B cell (primary cell): ENCODE results near the gene GALM. TPM values are rescaled to one million over a fixed set of nuclear protein-coding genes. Genes with fewer than 3 reads are reported as not detected.

Source experiments
- ATAC-seq: fragments of 200-7000 bp; cut with Tn5 transposase; one replicate; pipeline ENCODE4 v1.10.0; 2021; ENCODE audit warnings: low read depth, mild to moderate bottlenecking, moderate number of reproducible peaks, moderate library complexity
- CTCF ChIA-PET: fragments of 350-600 bp; sonication (Branson Sonifier 250); formaldehyde crosslinking; loops from one replicate; lab custom pipeline; 2021; ENCODE audit warnings: antibody characterized with exemption, inconsistent platforms; lab: Charles Lee
- POLR2A ChIA-PET: fragments of 350-600 bp; sonication (Branson Sonifier 250); formaldehyde crosslinking; loops from one replicate; lab custom pipeline; 2021; ENCODE audit warnings: antibody characterized with exemption; lab: Charles Lee
- DNase-seq: peaks from one replicate; pipeline ENCODE4 v3.0.0; 2013
- H2AFZ ChIP-seq: 2 replicates; pipeline ENCODE4 v1.6.1; 2012; ENCODE audit warnings: mild to moderate bottlenecking, low read depth, low read length; ENCODE audit not compliant: insufficient read depth, poor library complexity, severe bottlenecking
- H3K27ac ChIP-seq, 2 donors: 1 replicate in 1 of 2; 2 replicates in 1 of 2; pipeline ENCODE4 v1.5.1; 2012 to 2013; ENCODE audit warnings: low read length in 2 of 2, mild to moderate bottlenecking in 2 of 2, moderate library complexity in 1 of 2
- H3K27me3 ChIP-seq, 4 experiments: fragments of 200-600 bp in 1 of 4; sonication (generic) in 1 of 4; replicated peaks in 1 of 4; 1 replicate in 2 of 4; 2 replicates in 2 of 4; pipeline versions ENCODE4 v1.6.1 to v1.7.0; 2013 to 2016; ENCODE audit warnings: low read length in 3 of 4, mild to moderate bottlenecking in 2 of 4, mixed read lengths in 1 of 4, moderate library complexity in 1 of 4; ENCODE audit not compliant: insufficient read depth in 4 of 4, control insufficient read depth in 3 of 4; ENCODE audit errors: control extremely low read depth in 1 of 4
- H3K36me3 ChIP-seq, 2 experiments: replicated peaks in 1 of 2; 1 replicate in 1 of 2; 2 replicates in 1 of 2; pipeline versions ENCODE4 v1.6.1 to v1.7.1; 2013; ENCODE audit warnings: low read length in 1 of 2; ENCODE audit not compliant: insufficient read depth in 2 of 2, control insufficient read depth in 1 of 2; ENCODE audit errors: control extremely low read depth in 1 of 2, extremely low read depth in 1 of 2
- H3K4me1 ChIP-seq, 2 donors: fragments of 200-600 bp in 1 of 2; sonication (generic) in 1 of 2; 1 replicate in 1 of 2; 2 replicates in 1 of 2; pipeline versions ENCODE4 v1.5.1 to v1.6.1; 2013 to 2017; ENCODE audit warnings: low read length in 2 of 2; ENCODE audit not compliant: control insufficient read depth in 2 of 2, insufficient read depth in 2 of 2
- H3K4me2 ChIP-seq: replicated peaks from 2 replicates; pipeline ENCODE3; 2012; ENCODE audit warnings: mild to moderate bottlenecking, low read depth, low read length; ENCODE audit not compliant: poor library complexity, severe bottlenecking
- H3K4me3 ChIP-seq, 5 experiments: fragments of 200-600 bp in 1 of 5; sonication (generic) in 1 of 5; 1 replicate in 3 of 5; 2 replicates in 2 of 5; pipeline versions ENCODE4 v1.5.1 to v1.7.0; 2011 to 2016; ENCODE audit warnings: low read length in 4 of 5, mild to moderate bottlenecking in 4 of 5, low read depth in 2 of 5, control low read depth in 1 of 5, moderate library complexity in 1 of 5; ENCODE audit not compliant: insufficient read depth in 1 of 5; ENCODE audit errors: control extremely low read depth in 1 of 5, extremely low read depth in 1 of 5
- H3K79me2 ChIP-seq: fragments of 200-600 bp; sonication (generic); one replicate; pipeline ENCODE4 v1.6.0; 2016; ENCODE audit warnings: low read length; ENCODE audit not compliant: control insufficient read depth, insufficient read depth
- H3K9ac ChIP-seq: fragments of 200-600 bp; sonication (generic); 2 replicates; pipeline ENCODE4 v1.6.1; 2017; ENCODE audit warnings: mild to moderate bottlenecking, low read length, moderate library complexity
- H3K9me3 ChIP-seq, 3 donors: one replicate each; pipeline versions ENCODE4 v1.6.1 to v1.7.1; 2013; ENCODE audit warnings: low read length in 2 of 3; ENCODE audit not compliant: control insufficient read depth in 2 of 3, insufficient read depth in 1 of 3; ENCODE audit errors: control extremely low read depth in 1 of 3
- H4K20me1 ChIP-seq: 2 replicates; pipeline ENCODE4 v1.6.0; 2012; ENCODE audit warnings: mild to moderate bottlenecking, low read length; ENCODE audit not compliant: insufficient read depth, control insufficient read depth, poor library complexity, severe bottlenecking
- H3K27ac Mint-ChIP-seq: one replicate; pipeline ENCODE4 v1.8.0; 2021; ENCODE audit warnings: mixed read lengths
- H3K27me3 Mint-ChIP-seq: one replicate; pipeline ENCODE4 v1.8.0; 2021; ENCODE audit warnings: mixed read lengths
- H3K4me1 Mint-ChIP-seq: one replicate; pipeline ENCODE4 v1.8.0; 2021; ENCODE audit warnings: mixed read lengths
- H3K4me3 Mint-ChIP-seq: one replicate; pipeline ENCODE4 v1.8.0; 2021; ENCODE audit warnings: mixed read lengths
- H3K9me3 Mint-ChIP-seq: one replicate; pipeline ENCODE4 v1.8.0; 2022; ENCODE audit warnings: mixed read lengths; ENCODE audit not compliant: insufficient read depth
- EZH2 ChIP-seq: IDR thresholded peaks from 2 replicates; pipeline ENCODE4 v1.6.1; 2012; ENCODE audit warnings: borderline replicate concordance, low read depth, mild to moderate bottlenecking, moderate library complexity, low read length; ENCODE audit not compliant: insufficient read depth, poor library complexity, severe bottlenecking
- WGBS: methylation state at CpG from one replicate; pipeline ENCODE4 v1.1.5; 2013; ENCODE audit warnings: missing lambda C conversion rate; ENCODE audit not compliant: insufficient coverage; 5-methylcytosine and 5-hydroxymethylcytosine counted together
- intact Hi-C: fragments of 100-400 bp; cut with micrococcal nuclease; formaldehyde crosslinking; loops from one replicate; pipeline ENCODE4 v1.10.0; 2022
- polyA plus RNA-seq: library from polyadenylated mRNA; depleted of rRNA; stranded (reverse); fragments of >200 nt; gene quantifications from 2 replicates; pipeline ENCODE4 v1.2.3, GENCODE V29; 2012
- total RNA-seq, 2 donors: library from RNA; stranded (reverse); fragments of 120-200 nt in 1 of 2; gene quantifications; 1 replicate in 1 of 2; 2 replicates in 1 of 2; pipeline versions ENCODE4 v1.2.3 to v1.2.4, GENCODE V29; 2013 to 2022
- TF ChIP-seq, protein P1 (sequence below): fragments of 200-600 bp; IDR thresholded peaks from one replicate; pipeline ENCODE4 v1.8.0; 2022; ENCODE audit warnings: antibody characterized with exemption, mild to moderate bottlenecking

Gene GALM
- total and polyA plus RNA-seq, 2 donors (not counting 1 experiment from before 2014, with no cell fraction given): 5.1 to 9.7 TPM

DNA sequence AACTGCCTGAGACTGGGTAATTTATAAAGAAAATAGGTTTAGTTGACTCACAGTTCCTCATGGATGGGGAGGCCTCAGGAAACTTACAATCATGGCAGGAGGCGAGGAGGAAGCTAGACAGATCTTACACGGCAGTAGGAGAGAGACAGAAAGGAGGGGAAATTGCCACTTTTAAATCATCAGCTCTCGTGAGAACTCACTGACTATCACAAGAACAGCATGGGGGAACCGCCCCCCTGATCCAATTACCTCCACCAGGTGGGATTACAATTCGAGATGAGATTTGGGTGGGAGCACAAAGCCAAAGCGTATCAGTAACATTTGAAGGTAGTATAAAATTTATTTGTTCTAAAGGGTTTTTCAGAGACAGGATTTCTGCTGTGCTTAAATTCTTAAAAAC lies 5.4 kb downstream of the GALM start:
- WGBS: no CpG with 5 or more reads among the region's 6 CpGs
- no peak overlapping the region for H3K4me3 Mint-ChIP-seq

DNA sequence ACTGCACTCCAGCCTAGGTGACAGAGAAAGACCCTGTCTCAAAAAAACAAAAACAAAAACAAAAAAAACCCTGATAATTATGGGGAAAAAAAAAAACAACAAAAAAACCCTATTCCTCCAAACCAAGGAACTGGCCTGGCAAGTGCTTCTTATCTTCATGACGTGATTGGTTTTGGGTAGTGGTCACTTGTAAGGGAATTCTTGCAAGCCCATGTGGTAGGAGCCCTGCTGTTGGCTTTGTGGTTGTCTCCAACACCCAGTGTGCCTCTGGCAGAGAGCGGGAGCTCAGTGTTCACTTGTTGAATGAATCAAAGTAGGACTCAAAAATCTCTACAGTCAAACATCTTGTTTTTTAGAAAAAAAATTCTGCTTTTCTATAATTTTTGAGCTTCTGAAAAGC lies 6.0 kb downstream of the GALM start:
- no peak for DNase-seq
- Histone ChIP-seq H3K79me2 (peaks cover 26% of the 10 kb centered on the region), H3K9ac (no peak overlapping the region), H3K4me2 (no peak overlapping the region), H3K27ac (no peak overlapping the region), H3K4me1 (peaks cover 3 to 7% of the 10 kb centered on the region in 2 donors), H2AFZ (no peak overlapping the region), H3K9me3 (no peaks in the 10 kb centered on the region), H3K27me3 (no peaks in the 10 kb centered on the region), H3K4me3 (no peak overlapping the region), H3K36me3 (peaks cover 2 to 8% of the 10 kb centered on the region in 2 experiments), H4K20me1 (no peaks in the 10 kb centered on the region)
- peaks cover 8% of the 10 kb centered on the region for H3K4me1 Mint-ChIP-seq
- intact Hi-C loops: no loop called here
- ChIA-PET CTCF (no interaction called here), POLR2A (interaction anchor here (0.7 kb wide), 1 partner anchor 60 kb away, joined by 3 read pairs; no protein-coding TSS in a partner anchor)
- H3K27ac Mint-ChIP-seq: no peak overlapping the region
- no peaks in the 10 kb centered on the region for H3K27me3 Mint-ChIP-seq
- H3K4me3 Mint-ChIP-seq: no peak overlapping the region
- no CpG with 5 or more reads among the region's 2 CpGs for WGBS
- no peaks in the 10 kb centered on the region for H3K9me3 Mint-ChIP-seq
- no peak for ATAC-seq
- no peak for TF ChIP-seq EZH2
- TF ChIP-seq, protein P1, sequence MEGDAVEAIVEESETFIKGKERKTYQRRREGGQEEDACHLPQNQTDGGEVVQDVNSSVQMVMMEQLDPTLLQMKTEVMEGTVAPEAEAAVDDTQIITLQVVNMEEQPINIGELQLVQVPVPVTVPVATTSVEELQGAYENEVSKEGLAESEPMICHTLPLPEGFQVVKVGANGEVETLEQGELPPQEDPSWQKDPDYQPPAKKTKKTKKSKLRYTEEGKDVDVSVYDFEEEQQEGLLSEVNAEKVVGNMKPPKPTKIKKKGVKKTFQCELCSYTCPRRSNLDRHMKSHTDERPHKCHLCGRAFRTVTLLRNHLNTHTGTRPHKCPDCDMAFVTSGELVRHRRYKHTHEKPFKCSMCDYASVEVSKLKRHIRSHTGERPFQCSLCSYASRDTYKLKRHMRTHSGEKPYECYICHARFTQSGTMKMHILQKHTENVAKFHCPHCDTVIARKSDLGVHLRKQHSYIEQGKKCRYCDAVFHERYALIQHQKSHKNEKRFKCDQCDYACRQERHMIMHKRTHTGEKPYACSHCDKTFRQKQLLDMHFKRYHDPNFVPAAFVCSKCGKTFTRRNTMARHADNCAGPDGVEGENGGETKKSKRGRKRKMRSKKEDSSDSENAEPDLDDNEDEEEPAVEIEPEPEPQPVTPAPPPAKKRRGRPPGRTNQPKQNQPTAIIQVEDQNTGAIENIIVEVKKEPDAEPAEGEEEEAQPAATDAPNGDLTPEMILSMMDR: no peak

More for the DNA sequence above, 5.4 kb downstream of the GALM start:
- intact Hi-C loops: no loop called here
- no peak overlapping the region for H3K9ac ChIP-seq
- peaks cover 26% of the 10 kb centered on the region for H3K79me2 ChIP-seq
- no peak overlapping the region for H3K27ac ChIP-seq
- H3K4me1 ChIP-seq: peaks cover 8 to 13% of the 10 kb centered on the region in 2 donors
- peaks cover 14% of the 10 kb centered on the region for H3K4me1 Mint-ChIP-seq
- H3K9me3 ChIP-seq: no peaks in the 10 kb centered on the region
- no peak for ATAC-seq
- no peaks in the 10 kb centered on the region for H3K27me3 Mint-ChIP-seq
- H3K4me2 ChIP-seq: no peak overlapping the region
- no peaks in the 10 kb centered on the region for H3K9me3 Mint-ChIP-seq
- DNase-seq: no peak
- no peaks in the 10 kb centered on the region for H4K20me1 ChIP-seq
- TF ChIP-seq, protein P1: no peak
- no peak for TF ChIP-seq EZH2
- POLR2A ChIA-PET: interaction anchor here (0.7 kb wide), 1 partner anchor 61 kb away, joined by 3 read pairs; no protein-coding TSS in a partner anchor
- CTCF ChIA-PET: no interaction called here
- H3K36me3 ChIP-seq: peaks cover 0 to 3% of the 10 kb centered on the region in 2 experiments
- H3K27ac Mint-ChIP-seq: no peak overlapping the region
- H3K27me3 ChIP-seq: no peaks in the 10 kb centered on the region
- H2AFZ ChIP-seq: no peak overlapping the region
- H3K4me3 ChIP-seq: no peak overlapping the region
